DMS53 treated with DMSO at 0.1 percent for 48 hours (cell line): Measurements from ENCODE around the gene ST14.
A peak's percentile ranks its signal among the peaks of the same experiment; 100 is the strongest.

Experiments
- DNase-seq: peaks from one replicate; lab custom pipeline; 2025; ENCODE audit not compliant: unreplicated experiment; lab: John Stamatoyannopoulos, UW

ST14 gene

DNA sequence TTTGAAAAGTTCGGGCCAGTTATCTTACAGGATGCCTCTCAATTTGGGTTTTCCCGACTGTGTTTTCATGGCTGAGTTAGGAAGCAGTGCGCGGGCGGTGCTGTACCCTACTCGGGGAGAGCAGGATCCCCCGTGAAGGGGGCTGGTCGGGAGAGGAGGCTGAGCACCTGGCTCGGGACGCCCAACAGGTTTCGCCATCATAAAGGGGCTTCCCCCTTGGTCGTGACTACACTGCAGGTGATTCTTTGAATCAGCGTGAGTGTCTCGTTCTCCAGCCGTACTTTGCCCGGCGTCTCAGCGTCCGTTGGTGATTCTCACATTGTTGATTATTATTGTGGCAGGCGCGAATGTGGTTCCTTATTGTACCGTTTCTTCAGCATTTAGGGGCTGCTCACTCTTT, 46.6 kb downstream of the ST14 start:
- DNase-seq: no peak

DNA sequence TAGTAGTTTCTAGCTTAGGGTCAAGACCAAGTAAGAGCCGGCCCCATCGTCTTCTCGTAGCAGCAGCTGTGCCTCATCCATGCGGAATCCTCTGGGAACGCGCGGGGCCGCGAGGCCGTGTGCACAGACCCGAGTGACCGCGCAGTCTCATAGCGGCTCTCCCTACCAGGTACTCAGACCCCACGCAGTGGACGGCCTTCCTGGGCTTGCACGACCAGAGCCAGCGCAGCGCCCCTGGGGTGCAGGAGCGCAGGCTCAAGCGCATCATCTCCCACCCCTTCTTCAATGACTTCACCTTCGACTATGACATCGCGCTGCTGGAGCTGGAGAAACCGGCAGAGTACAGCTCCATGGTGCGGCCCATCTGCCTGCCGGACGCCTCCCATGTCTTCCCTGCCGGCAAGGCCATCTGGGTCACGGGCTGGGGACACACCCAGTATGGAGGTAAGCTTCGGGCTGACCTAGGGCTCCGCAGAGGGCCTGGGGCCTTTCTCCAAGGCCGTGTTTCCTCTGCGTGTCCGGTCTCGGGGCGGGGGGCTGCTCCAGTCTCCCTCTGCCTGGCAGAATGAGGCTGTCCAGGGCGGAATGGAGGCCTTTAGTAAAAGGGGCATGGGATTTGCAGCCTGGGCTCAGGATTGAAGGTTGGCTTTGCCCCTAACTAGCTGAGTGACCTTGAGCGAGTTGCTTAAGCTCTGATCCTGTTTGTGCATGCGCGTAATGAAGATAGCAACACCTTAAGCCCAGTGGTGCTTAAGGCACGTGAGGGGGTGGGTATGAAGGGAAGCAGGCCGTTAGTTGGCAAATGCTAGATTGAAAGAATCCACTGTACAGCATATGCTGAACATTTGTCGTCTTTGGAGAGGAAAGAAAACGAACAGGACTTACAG, 48.9 kb downstream of the ST14 start:
- no peak for DNase-seq

- DNase-seq: no peak
Observed at GRCh38 chr11:130209128-130209932, 49.7 kb downstream of the ST14 start.

DNA sequence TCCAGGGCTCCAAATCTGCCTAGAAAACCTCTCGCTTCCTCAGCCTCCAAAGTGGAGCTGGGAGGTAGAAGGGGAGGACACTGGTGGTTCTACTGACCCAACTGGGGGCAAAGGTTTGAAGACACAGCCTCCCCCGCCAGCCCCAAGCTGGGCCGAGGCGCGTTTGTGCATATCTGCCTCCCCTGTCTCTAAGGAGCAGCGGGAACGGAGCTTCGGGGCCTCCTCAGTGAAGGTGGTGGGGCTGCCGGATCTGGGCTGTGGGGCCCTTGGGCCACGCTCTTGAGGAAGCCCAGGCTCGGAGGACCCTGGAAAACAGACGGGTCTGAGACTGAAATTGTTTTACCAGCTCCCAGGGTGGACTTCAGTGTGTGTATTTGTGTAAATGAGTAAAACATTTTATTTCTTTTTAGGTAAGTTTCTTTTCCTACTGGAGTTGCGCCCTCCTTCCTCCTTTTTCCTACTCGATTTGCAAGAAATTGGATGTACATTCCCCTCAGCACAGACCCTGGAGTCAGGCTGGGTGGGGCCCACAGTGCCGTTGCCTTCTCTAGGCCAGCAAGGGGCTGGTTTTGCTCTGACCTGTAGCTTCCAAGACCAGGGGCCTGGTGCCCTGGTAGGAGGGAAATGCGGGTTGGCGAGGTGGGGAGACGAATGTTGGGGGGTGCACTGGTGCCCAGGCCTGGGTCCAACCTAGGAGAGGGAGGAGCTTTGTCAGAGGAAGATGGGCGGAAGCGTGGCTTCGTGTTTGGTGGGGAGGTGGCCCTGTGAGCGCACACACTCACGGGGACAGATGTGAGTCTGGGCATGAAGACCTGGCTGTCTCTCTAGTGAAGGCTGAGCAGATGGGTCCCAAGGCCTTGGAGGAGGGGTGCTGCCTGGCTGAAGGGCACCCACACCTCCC, 50.6 kb downstream of the ST14 start:
- no peak for DNase-seq

DNA sequence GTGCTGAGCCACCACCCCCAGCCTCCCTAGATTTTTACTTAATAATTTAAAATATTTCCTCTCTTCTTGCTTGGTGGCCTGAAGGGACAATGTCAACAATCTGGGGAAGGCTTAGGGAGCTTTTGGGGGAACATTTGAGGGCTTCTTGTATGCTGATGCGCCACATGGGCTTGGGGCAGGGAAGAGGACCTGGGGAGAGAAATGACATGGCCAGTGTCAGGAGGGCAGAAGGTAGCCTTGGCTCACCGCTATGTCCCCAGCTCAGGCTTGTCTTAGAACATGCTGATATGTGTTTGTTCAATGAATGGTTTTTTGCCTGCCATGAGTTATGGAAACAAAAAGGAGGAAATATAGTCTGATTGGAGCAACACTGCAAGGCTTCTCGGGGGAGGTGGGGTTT, 51.6 kb downstream of the ST14 start:
- DNase-seq: no peak

GRCh38 chr11:130211781-130212401, 52.3 kb downstream of the ST14 start:
- DNase-seq: no peak

- peak; percentile 23 for DNase-seq
Observed at GRCh38 chr11:130212431-130212961, 52.9 kb downstream of the ST14 start.

DNA sequence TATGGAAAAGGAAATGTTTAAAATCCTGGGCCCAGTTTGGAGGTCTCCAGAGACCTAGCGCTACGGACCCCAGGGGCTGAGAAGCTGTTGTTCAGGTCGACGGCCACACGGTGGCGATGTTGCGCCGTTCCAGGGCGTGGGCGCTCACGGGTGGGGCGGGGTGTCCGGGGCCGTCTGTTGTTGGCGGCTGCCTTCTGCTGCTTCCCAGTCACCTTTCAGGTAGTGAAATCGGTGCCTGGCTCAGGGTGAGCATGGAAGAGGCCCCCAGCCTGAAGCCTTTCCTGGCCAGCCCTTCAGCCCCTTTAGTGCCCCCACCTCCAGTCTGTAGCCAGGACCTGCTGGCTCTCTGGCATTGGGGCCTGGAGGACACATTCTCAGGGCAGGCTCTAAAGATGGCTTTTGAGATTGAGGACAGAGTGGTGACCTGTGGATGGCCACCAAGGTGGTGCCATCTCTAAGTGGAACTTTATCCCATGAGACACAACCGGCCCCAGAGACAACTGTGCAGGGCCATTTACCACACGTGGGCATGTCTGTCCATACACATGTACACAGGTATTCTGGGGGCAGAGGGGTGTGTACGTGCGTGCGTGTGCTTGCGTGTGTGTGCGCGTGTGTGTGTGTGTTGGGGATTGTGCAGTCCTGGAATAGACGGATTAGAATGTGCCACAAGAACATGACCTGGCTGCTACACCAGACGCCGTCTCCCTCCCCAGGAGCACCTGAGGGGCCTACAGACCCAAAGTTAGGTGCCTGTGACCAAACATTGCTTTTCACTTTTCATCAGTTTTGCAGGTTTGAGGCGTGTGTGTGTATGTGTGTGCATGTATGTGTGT, 53.8 kb downstream of the ST14 start:
- peak; percentile 36 for DNase-seq

DNA sequence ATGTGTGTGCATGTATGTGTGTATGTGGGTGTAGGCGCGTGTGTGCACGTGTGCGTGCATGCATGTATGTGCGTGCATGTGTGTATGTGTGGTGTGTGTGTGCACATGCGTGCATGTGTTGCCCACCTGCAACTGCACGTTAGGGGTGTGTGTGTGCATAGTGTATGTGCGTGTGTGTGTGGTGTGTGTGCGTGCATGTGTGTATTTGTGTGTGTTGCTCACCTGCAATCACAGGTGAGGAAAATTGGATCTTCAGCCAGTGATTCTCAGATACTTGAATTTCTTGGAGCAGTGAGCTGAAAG, 54.3 kb downstream of the ST14 start:
- no peak for DNase-seq

GRCh38 chr11:130214861-130215530, 55.4 kb downstream of the ST14 start:
- DNase-seq: no peak

DNA sequence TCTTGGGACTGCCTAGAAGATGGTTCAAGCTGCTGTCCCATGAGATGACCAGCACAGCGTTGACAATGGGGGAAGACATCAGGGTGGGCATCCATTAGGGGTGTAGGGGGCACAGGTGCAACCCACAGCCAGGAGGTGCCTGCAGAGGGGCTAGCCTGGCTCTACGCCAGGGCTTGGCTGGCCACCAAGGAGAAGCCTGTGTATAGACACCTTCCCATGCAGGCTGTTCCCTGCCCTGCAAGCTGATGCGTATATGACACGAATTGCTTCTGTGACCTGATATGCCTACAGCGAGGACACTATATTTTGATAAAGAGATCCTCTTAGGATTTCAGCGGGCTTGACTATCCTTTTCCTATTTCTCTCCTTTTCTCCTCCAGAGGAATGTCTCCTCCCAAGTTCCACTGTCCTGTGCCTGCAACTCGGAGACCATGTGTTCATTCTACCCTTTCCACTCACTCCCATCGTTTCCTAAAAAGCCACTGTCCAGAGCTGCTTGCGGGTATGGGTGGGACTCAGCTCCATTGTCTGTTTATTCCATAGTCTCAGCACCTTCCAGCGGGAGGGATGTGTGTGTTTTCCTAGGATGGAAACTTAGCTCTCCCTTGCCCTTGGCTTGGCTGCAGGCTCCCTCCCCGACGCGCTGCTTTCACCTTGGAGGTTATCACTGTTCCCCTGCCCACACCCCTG, 56.1 kb downstream of the ST14 start:
- DNase-seq: no peak

- DNase-seq: no peak
Observed at GRCh38 chr11:130216221-130216550, 56.6 kb downstream of the ST14 start.

GRCh38 chr11:130216591-130217132, 57.1 kb downstream of the ST14 start:
- DNase-seq: no peak

GRCh38 chr11:130217133-130218031, 57.8 kb downstream of the ST14 start:
- no peak for DNase-seq

- DNase-seq: no peak
Observed at GRCh38 chr11:130218501-130219070, 59.0 kb downstream of the ST14 start.

DNA sequence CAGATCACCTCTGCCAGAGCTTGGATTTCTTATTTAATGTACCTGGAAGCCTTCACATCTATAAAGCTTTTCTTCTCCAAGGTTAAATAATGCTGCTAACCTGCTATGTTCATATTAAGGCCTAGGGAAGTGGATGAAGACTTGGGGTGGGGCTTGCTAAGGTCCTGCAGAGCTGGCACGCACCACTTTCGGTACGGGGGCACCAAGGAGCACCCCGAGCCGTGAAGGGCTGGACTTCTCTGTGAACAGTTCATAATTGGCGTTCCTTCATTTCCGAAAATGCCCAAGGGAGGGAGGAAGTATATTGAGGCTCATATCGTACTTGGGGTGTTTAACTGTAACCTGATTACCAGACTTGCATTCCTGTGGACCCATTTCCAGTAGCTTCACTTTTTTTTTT, 59.6 kb downstream of the ST14 start:
- no peak for DNase-seq
